IgD-negative memory B cell (primary cell): ENCODE results near the gene RAB32. TPM values are rescaled to one million over a fixed set of nuclear protein-coding genes. Genes with fewer than 3 reads are reported as not detected.

Source experiments
- H3K27ac Mint-ChIP-seq, 3 donors: one replicate each; pipeline ENCODE4 v1.8.0; 2020 to 2022; ENCODE audit warnings: mild to moderate bottlenecking in 3 of 3, mixed read lengths in 3 of 3, moderate library complexity in 1 of 3
- H3K27me3 Mint-ChIP-seq: one replicate; pipeline ENCODE4 v1.8.0; 2021; ENCODE audit warnings: mixed read lengths
- H3K36me3 Mint-ChIP-seq: one replicate; pipeline ENCODE4 v1.8.0; 2020; ENCODE audit warnings: mild to moderate bottlenecking, mixed read lengths
- H3K4me1 Mint-ChIP-seq, 3 donors: one replicate each; pipeline ENCODE4 v1.8.0; 2020 to 2022; ENCODE audit warnings: mixed read lengths in 3 of 3, mild to moderate bottlenecking in 1 of 3
- H3K4me3 Mint-ChIP-seq, 4 donors: one replicate each; pipeline ENCODE4 v1.8.0; 2020 to 2022; ENCODE audit warnings: mild to moderate bottlenecking in 4 of 4, mixed read lengths in 4 of 4, moderate library complexity in 3 of 4
- H3K9me3 Mint-ChIP-seq, 3 donors: one replicate each; pipeline ENCODE4 v1.8.0; 2020 to 2021; ENCODE audit warnings: mixed read lengths in 3 of 3, mild to moderate bottlenecking in 1 of 3
- polyA plus RNA-seq: library from polyadenylated mRNA; unstranded; fragments of 300-500 nt; fragmentation: Illumina TruSeq; gene quantifications from one replicate; pipeline ENCODE4 v1.2.3, GENCODE V29; 2021

The RAB32 gene
- polyA plus RNA-seq, 1 donor from 2014 or later = 0.68 TPM

- Mint-ChIP-seq H3K27me3 (peaks cover 5% of the 10 kb centered on the region), H3K9me3 (peaks cover 0 to 2% (median 0%) of the 10 kb centered on the region in 3 donors), H3K4me3 (no peak within 1 kb of the TSS), H3K4me1 (peaks cover 0 to 5% (median 0%) of the 10 kb centered on the region in 3 donors), H3K27ac (no peak within 1 kb of the TSS), H3K36me3 (no peaks in the 10 kb centered on the region)
These were observed 55.3 kb downstream of the RAB32 start, which contains the start of gene ADGB for GRCh38 chr6:146598772-146599405. Gene ADGB (plus strand): TSS chr6:146598972. CDS start chr6:146599041, 69 bp downstream.

GRCh38 chr6:146601352-146601751 lies 57.7 kb downstream of the RAB32 start:
- no peaks in the 10 kb centered on the region for H3K36me3 Mint-ChIP-seq
- H3K4me3 Mint-ChIP-seq = no peak overlapping the region
- peaks cover 0 to 5% (median 0%) of the 10 kb centered on the region in 3 donors for H3K4me1 Mint-ChIP-seq
- no peak overlapping the region for H3K27ac Mint-ChIP-seq
- H3K9me3 Mint-ChIP-seq = peaks cover 0 to 2% (median 0%) of the 10 kb centered on the region in 3 donors
- peaks cover 5% of the 10 kb centered on the region for H3K27me3 Mint-ChIP-seq

GRCh38 chr6:146602526-146602925 lies 58.9 kb downstream of the RAB32 start:
- H3K27ac Mint-ChIP-seq = no peak overlapping the region
- H3K9me3 Mint-ChIP-seq = peaks cover 0 to 2% (median 0%) of the 10 kb centered on the region in 3 donors
- peaks cover 7% of the 10 kb centered on the region for H3K27me3 Mint-ChIP-seq
- peaks cover 0 to 5% (median 0%) of the 10 kb centered on the region in 3 donors for H3K4me1 Mint-ChIP-seq
- no peak overlapping the region for H3K4me3 Mint-ChIP-seq
- H3K36me3 Mint-ChIP-seq = no peaks in the 10 kb centered on the region

Other genes starting within 250 kb of the RAB32 start
- gene ADGB, start 55.1 kb downstream of the RAB32 start, polyA plus RNA-seq = not detected